BLaER1 treated with 17β-estradiol and CSF1 and Interleukin-3, amounts not matched to agents 10 nM and 100 nM (cell line): ENCODE measurements around the gene SPAG16.

Source experiments
- H3K27ac ChIP-seq, 11 experiments: shearing (Covaris generic); formaldehyde crosslinking; 2 replicates each; pipeline ENCODE4 v1.8.1; 2022
- H3K27me3 ChIP-seq, 11 experiments: shearing (Covaris generic); formaldehyde crosslinking; 2 replicates each; pipeline ENCODE4 v1.8.1; 2022
- H3K36me3 ChIP-seq, 11 experiments: shearing (Covaris generic); formaldehyde crosslinking; 2 replicates each; pipeline ENCODE4 v1.8.1; 2022
- H3K4me1 ChIP-seq, 10 experiments: shearing (Covaris generic); formaldehyde crosslinking; 2 replicates each; pipeline ENCODE4 v1.8.1; 2022
- H3K4me2 ChIP-seq, 11 experiments: shearing (Covaris generic); formaldehyde crosslinking; 2 replicates each; pipeline ENCODE4 v1.8.1; 2022
- H3K4me3 ChIP-seq, 10 experiments: shearing (Covaris generic); formaldehyde crosslinking; 2 replicates each; pipeline ENCODE4 v1.8.1; 2022
- H3K9ac ChIP-seq, 11 experiments: shearing (Covaris generic); formaldehyde crosslinking; 2 replicates each; pipeline ENCODE4 v1.8.1; 2022
- H3K9me3 ChIP-seq, 11 experiments: shearing (Covaris generic); formaldehyde crosslinking; replicated peaks in 1 of 11; 2 replicates each; pipeline ENCODE4 v1.8.1; 2022
- H4K20me1 ChIP-seq, 11 experiments: shearing (Covaris generic); formaldehyde crosslinking; 2 replicates each; pipeline ENCODE4 v1.8.1; 2022
- Cebpa-rat ChIP-seq, 11 experiments: shearing (Covaris generic); IDR thresholded peaks; 2 replicates each; pipeline ENCODE4 v1.8.1; 2022

Gene SPAG16

GRCh38 chr2:214311031-214311533 lies 1026.8 kb downstream of the SPAG16 start:
- H3K9ac ChIP-seq: no peak overlapping the region
- no peak overlapping the region for H3K4me2 ChIP-seq
- no peaks in the 10 kb centered on the region for H3K9me3 ChIP-seq
- no peak overlapping the region for H3K4me3 ChIP-seq
- H3K4me1 ChIP-seq: no peaks in the 10 kb centered on the region
- no peak for TF ChIP-seq Cebpa-rat (IDR thresholded peaks at IDR 0.05)
- no peaks in the 10 kb centered on the region for H3K27me3 ChIP-seq
- no peaks in the 10 kb centered on the region for H3K36me3 ChIP-seq
- no peaks in the 10 kb centered on the region for H4K20me1 ChIP-seq
- no peak overlapping the region for H3K27ac ChIP-seq

- Histone ChIP-seq H3K4me2 (no peak overlapping the region), H3K36me3 (no peaks in the 10 kb centered on the region), H4K20me1 (no peaks in the 10 kb centered on the region), H3K4me1 (no peaks in the 10 kb centered on the region), H3K27me3 (no peaks in the 10 kb centered on the region), H3K9ac (no peak overlapping the region), H3K27ac (no peak overlapping the region), H3K4me3 (no peak overlapping the region), H3K9me3 (no peaks in the 10 kb centered on the region)
- no peak for TF ChIP-seq Cebpa-rat (IDR thresholded peaks at IDR 0.05)
These were observed 1027.9 kb downstream of the SPAG16 start for GRCh38 chr2:214311931-214312749.

GRCh38 chr2:214315324-214315723 lies 1031.1 kb downstream of the SPAG16 start:
- no peak overlapping the region for H3K4me3 ChIP-seq
- H3K9me3 ChIP-seq: no peaks in the 10 kb centered on the region
- no peaks in the 10 kb centered on the region for H3K27me3 ChIP-seq
- H3K36me3 ChIP-seq: no peaks in the 10 kb centered on the region
- H4K20me1 ChIP-seq: no peaks in the 10 kb centered on the region
- no peaks in the 10 kb centered on the region for H3K4me1 ChIP-seq
- no peak overlapping the region for H3K9ac ChIP-seq
- no peak overlapping the region for H3K27ac ChIP-seq
- H3K4me2 ChIP-seq: no peak overlapping the region
- no peak for TF ChIP-seq Cebpa-rat (IDR thresholded peaks at IDR 0.05)

- Histone ChIP-seq H3K9me3 (no peaks in the 10 kb centered on the region), H3K27ac (no peak overlapping the region), H3K9ac (no peak overlapping the region), H3K4me1 (no peaks in the 10 kb centered on the region), H3K36me3 (no peaks in the 10 kb centered on the region), H3K4me2 (no peak overlapping the region), H3K27me3 (no peaks in the 10 kb centered on the region), H4K20me1 (no peaks in the 10 kb centered on the region), H3K4me3 (no peak overlapping the region)
- no peak for TF ChIP-seq Cebpa-rat (IDR thresholded peaks at IDR 0.05)
These were observed 1035.9 kb downstream of the SPAG16 start for GRCh38 chr2:214320211-214320610.

- no peaks in the 10 kb centered on the region for H3K36me3 ChIP-seq
- H4K20me1 ChIP-seq: no peaks in the 10 kb centered on the region
These were observed 1038.4 kb downstream of the SPAG16 start for GRCh38 chr2:214322662-214323061.

GRCh38 chr2:214325404-214325803 lies 1041.1 kb downstream of the SPAG16 start:
- H3K4me1 ChIP-seq: no peaks in the 10 kb centered on the region
- no peaks in the 10 kb centered on the region for H3K9me3 ChIP-seq
- no peaks in the 10 kb centered on the region for H4K20me1 ChIP-seq
- no peak overlapping the region for H3K27ac ChIP-seq
- no peak overlapping the region for H3K4me3 ChIP-seq
- no peaks in the 10 kb centered on the region for H3K27me3 ChIP-seq
- TF ChIP-seq Cebpa-rat (IDR thresholded peaks at IDR 0.05): no peak
- no peak overlapping the region for H3K4me2 ChIP-seq
- H3K36me3 ChIP-seq: no peaks in the 10 kb centered on the region
- H3K9ac ChIP-seq: no peak overlapping the region

More at GRCh38 chr2:214322662-214323061, 1038.4 kb downstream of the SPAG16 start:
- Histone ChIP-seq H3K9ac (no peak overlapping the region), H3K4me1 (no peaks in the 10 kb centered on the region), H3K9me3 (no peaks in the 10 kb centered on the region), H3K27me3 (no peaks in the 10 kb centered on the region), H3K27ac (no peak overlapping the region), H3K4me3 (no peak overlapping the region), H3K4me2 (no peak overlapping the region)
- TF ChIP-seq Cebpa-rat (IDR thresholded peaks at IDR 0.05): no peak

- H3K4me2 ChIP-seq: no peak overlapping the region
- no peaks in the 10 kb centered on the region for H3K9me3 ChIP-seq
- H3K36me3 ChIP-seq: no peaks in the 10 kb centered on the region
- H3K4me3 ChIP-seq: no peak overlapping the region
- TF ChIP-seq Cebpa-rat (IDR thresholded peaks at IDR 0.05): no peak
- no peaks in the 10 kb centered on the region for H4K20me1 ChIP-seq
- no peaks in the 10 kb centered on the region for H3K27me3 ChIP-seq
- H3K27ac ChIP-seq: no peak overlapping the region
- no peak overlapping the region for H3K9ac ChIP-seq
- H3K4me1 ChIP-seq: no peaks in the 10 kb centered on the region
These were observed 1044.7 kb downstream of the SPAG16 start for GRCh38 chr2:214328941-214329340.

- Histone ChIP-seq H3K4me3 (no peak overlapping the region), H3K27me3 (no peaks in the 10 kb centered on the region), H3K9ac (peak overlapping the region in 1 of 11 experiments; percentile 29; a peak in 2 of 22 replicates), H3K4me1 (peaks cover 0 to 25% (median 6%) of the 10 kb centered on the region in 10 experiments; a peak in 9 of 20 replicates), H3K27ac (peak overlapping the region in 5 of 11 experiments; percentile 24 to 66 (median 50); a peak in 7 of 22 replicates), H3K4me2 (peak overlapping the region in 5 of 11 experiments; percentile 16 to 84 (median 71); a peak in 9 of 22 replicates), H3K9me3 (no peaks in the 10 kb centered on the region), H3K36me3 (no peaks in the 10 kb centered on the region), H4K20me1 (no peaks in the 10 kb centered on the region)
- TF ChIP-seq Cebpa-rat (IDR thresholded peaks at IDR 0.05): no peak
These were observed 1057.4 kb downstream of the SPAG16 start for GRCh38 chr2:214341646-214342045.

GRCh38 chr2:214358506-214358905 lies 1074.2 kb downstream of the SPAG16 start:
- H3K36me3 ChIP-seq: no peaks in the 10 kb centered on the region
- TF ChIP-seq Cebpa-rat (IDR thresholded peaks at IDR 0.05): no peak
- H3K4me2 ChIP-seq: no peak overlapping the region
- no peak overlapping the region for H3K27ac ChIP-seq
- H3K4me3 ChIP-seq: no peak overlapping the region
- H3K4me1 ChIP-seq: no peaks in the 10 kb centered on the region
- no peaks in the 10 kb centered on the region for H4K20me1 ChIP-seq
- H3K27me3 ChIP-seq: no peaks in the 10 kb centered on the region
- H3K9me3 ChIP-seq: peaks cover 0 to 20% (median 8%) of the 10 kb centered on the region in 11 experiments; a peak in 11 of 22 replicates
- H3K9ac ChIP-seq: no peak overlapping the region

GRCh38 chr2:214361116-214361515 lies 1076.9 kb downstream of the SPAG16 start:
- Histone ChIP-seq H3K9me3 (peaks cover 0 to 20% (median 8%) of the 10 kb centered on the region in 11 experiments; a peak in 11 of 22 replicates), H3K27ac (no peak overlapping the region), H3K4me1 (no peaks in the 10 kb centered on the region), H3K4me3 (no peak overlapping the region), H4K20me1 (no peaks in the 10 kb centered on the region), H3K27me3 (no peaks in the 10 kb centered on the region), H3K36me3 (no peaks in the 10 kb centered on the region), H3K9ac (no peak overlapping the region), H3K4me2 (no peak overlapping the region)
- 0 out of 22 replicates have a peak, but pooled peaks of 1 of the 11 experiments have one; percentile 39 for TF ChIP-seq Cebpa-rat (IDR thresholded peaks at IDR 0.05)
